MCF 10A (cell line): Measurements from ENCODE around the gene FBXO2. TPM values are rescaled to one million over a fixed set of nuclear protein-coding genes. Genes with fewer than 3 reads are reported as not detected.

Experiments used
- BruUV-seq: library from RNA; stranded (reverse); fragments of 400-500 nt; replicated peaks from 2 replicates; lab custom pipeline; 2021; lab: Mats Ljungman, UMichigan
- CTCF ChIA-PET: fragments of 300-600 bp; sonication (Branson Sonifier 250); formaldehyde crosslinking; extraction: SDS; loops from one replicate; lab custom pipeline; 2021; ENCODE audit warnings: antibody characterized with exemption, inconsistent platforms; lab: Yijun Ruan, JAX
- POLR2A ChIA-PET: fragments of 300-600, 350-650 bp; sonication (Branson Sonifier 250); formaldehyde crosslinking; extraction: SDS; loops from one replicate; lab custom pipeline; 2020; ENCODE audit warnings: antibody characterized with exemption, inconsistent platforms; lab: Yijun Ruan, JAX
- DNase-seq: peaks from one replicate; pipeline ENCODE4 v3.0.0-alpha.2; 2018; ENCODE audit not compliant: unreplicated experiment
- H3K27ac Mint-ChIP-seq: one replicate; pipeline ENCODE4 v1.8.0; 2022; ENCODE audit warnings: mild to moderate bottlenecking, low read depth, mixed read lengths; ENCODE audit not compliant: unreplicated experiment
- H3K27me3 Mint-ChIP-seq: one replicate; pipeline ENCODE4 v1.8.0; 2022; ENCODE audit warnings: mixed read lengths; ENCODE audit not compliant: insufficient read depth, unreplicated experiment
- H3K36me3 Mint-ChIP-seq: one replicate; pipeline ENCODE4 v1.8.0; 2022; ENCODE audit warnings: mild to moderate bottlenecking, moderate library complexity, mixed read lengths; ENCODE audit not compliant: insufficient read depth, unreplicated experiment
- H3K4me1 Mint-ChIP-seq: one replicate; pipeline ENCODE4 v1.8.0; 2022; ENCODE audit warnings: mixed read lengths; ENCODE audit not compliant: insufficient read depth, unreplicated experiment
- H3K4me3 Mint-ChIP-seq: one replicate; pipeline ENCODE4 v1.8.0; 2022; ENCODE audit warnings: mild to moderate bottlenecking, moderate library complexity, mixed read lengths; ENCODE audit not compliant: unreplicated experiment
- H3K9me3 Mint-ChIP-seq: one replicate; pipeline ENCODE4 v1.8.0; 2022; ENCODE audit warnings: mixed read lengths; ENCODE audit not compliant: unreplicated experiment
- CTCF ChIP-seq: fragments of 200-600 bp; IDR thresholded peaks from one replicate; pipeline ENCODE4 v1.8.0; 2022; ENCODE audit warnings: antibody characterized with exemption, mild to moderate bottlenecking; ENCODE audit not compliant: unreplicated experiment
- intact Hi-C: fragments of 100-400 bp; cut with micrococcal nuclease; formaldehyde crosslinking; loops from 2 replicates; pipeline ENCODE4 v1.14.1; 2022
- total RNA-seq: library from RNA; stranded (reverse); gene quantifications from 2 replicates; pipeline ENCODE4 v1.2.3, GENCODE V29; 2022

The FBXO2 gene
- total RNA-seq, 1 experiment from 2014 or later: 5.3 TPM

- intact Hi-C loops: no loop called here
- ChIA-PET POLR2A (no interaction called here), CTCF (interaction anchor here (0.6 kb wide), 1 partner anchor 233 kb away, joined by 3 read pairs; no protein-coding TSS in a partner anchor)
- Mint-ChIP-seq H3K27ac (no peak overlapping the region), H3K4me1 (no peaks in the 10 kb centered on the region), H3K36me3 (no peaks in the 10 kb centered on the region), H3K27me3 (peaks cover 20% of the 10 kb centered on the region), H3K4me3 (no peak overlapping the region), H3K9me3 (no peaks in the 10 kb centered on the region)
- no peak for DNase-seq
- TF ChIP-seq CTCF: no peak
- BruUV-seq: no TSS peak
Observed at GRCh38 chr1:11599891-11600576, 54.2 kb downstream of the FBXO2 start.

GRCh38 chr1:11598461-11598860 lies 55.8 kb downstream of the FBXO2 start:
- Mint-ChIP-seq H3K9me3 (no peaks in the 10 kb centered on the region), H3K36me3 (no peaks in the 10 kb centered on the region), H3K27ac (no peak overlapping the region), H3K27me3 (peaks cover 28% of the 10 kb centered on the region), H3K4me1 (no peaks in the 10 kb centered on the region), H3K4me3 (no peak overlapping the region)
- intact Hi-C loops: no loop called here
- CTCF ChIA-PET: no interaction called here
- DNase-seq: no peak
- BruUV-seq: no TSS peak
- POLR2A ChIA-PET: interaction anchor here (0.6 kb wide), 1 partner anchor 616 kb away, joined by 3 read pairs; no protein-coding TSS in a partner anchor
- TF ChIP-seq CTCF: no peak

Other genes with a start within 250 kb of the FBXO2 start
- gene DISP3, start 175.3 kb downstream of the FBXO2 start, total RNA-seq: 0.09 and 0.17 TPM in 2 replicates
- 16.0 and 16.3 TPM in 2 replicates for gene FBXO44, start 448 bp upstream of the FBXO2 start, total RNA-seq
- 3.9 and 4.3 TPM in 2 replicates for gene FBXO6, start 9.8 kb upstream of the FBXO2 start, total RNA-seq
- 40.1 and 46.3 TPM in 2 replicates for gene MAD2L2, start 26.7 kb upstream of the FBXO2 start, total RNA-seq
- gene DRAXIN, start 37.3 kb upstream of the FBXO2 start, total RNA-seq: 0.05 and 0.07 TPM in 2 replicates
- gene AGTRAP, start 81.7 kb upstream of the FBXO2 start, total RNA-seq: 68.4 and 73.1 TPM in 2 replicates
- not detected in 2 replicates for gene C1orf167, start 107.8 kb upstream of the FBXO2 start, total RNA-seq
- 14.0 and 17.8 TPM in 2 replicates for gene MTHFR, start 151.5 kb upstream of the FBXO2 start, total RNA-seq
- gene CLCN6, start 151.8 kb upstream of the FBXO2 start, total RNA-seq: 12.3 and 24.7 TPM in 2 replicates
- gene NPPA, start 193.4 kb upstream of the FBXO2 start, total RNA-seq: not detected in 2 replicates
- not detected in 2 replicates for gene NPPB, start 204.5 kb upstream of the FBXO2 start, total RNA-seq